Epidermal melanocyte (primary cell): ENCODE measurements around the gene NPHP4.

ENCODE experiments used
- DNase-seq: peaks from one replicate; pipeline ENCODE4 v3.0.0; 2011; ENCODE audit warnings: low spot score; ENCODE audit not compliant: insufficient read length

Gene NPHP4

DNA sequence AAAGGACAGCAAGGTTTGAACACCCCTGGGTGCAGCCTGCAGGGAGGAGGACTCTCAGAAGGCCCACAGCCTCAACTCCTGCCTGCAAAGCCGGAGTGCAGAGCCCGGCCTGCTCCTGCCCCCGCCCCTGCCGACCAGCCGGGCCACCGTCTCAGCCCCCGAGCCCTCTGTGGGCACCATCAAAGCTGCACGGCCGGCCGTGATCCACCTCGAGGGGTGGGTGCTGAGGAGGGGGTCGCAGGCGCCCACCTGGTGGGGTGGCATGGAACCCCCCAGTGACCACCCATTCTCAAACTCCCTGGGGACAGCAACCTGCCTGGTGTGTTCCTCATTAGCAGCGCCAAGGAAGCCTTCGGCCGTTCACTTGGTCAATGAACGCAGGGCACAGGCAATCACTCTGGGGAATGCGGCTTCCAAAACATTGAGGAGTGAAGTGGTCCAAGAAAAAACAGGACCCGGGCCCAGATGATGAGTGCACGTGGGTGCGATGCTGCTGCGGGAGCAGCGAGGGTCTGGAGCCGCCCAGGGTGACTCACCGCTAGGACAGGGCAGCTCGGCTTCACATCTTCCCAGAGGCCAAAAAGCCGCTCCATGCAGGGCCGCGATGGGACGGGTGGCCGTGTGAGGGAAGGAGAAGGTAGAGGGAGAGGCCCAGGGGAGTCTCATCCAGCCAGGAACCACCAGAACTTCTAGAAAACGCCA lies 157.6 kb downstream of the NPHP4 start:
- DNase-seq, result no peak

DNA sequence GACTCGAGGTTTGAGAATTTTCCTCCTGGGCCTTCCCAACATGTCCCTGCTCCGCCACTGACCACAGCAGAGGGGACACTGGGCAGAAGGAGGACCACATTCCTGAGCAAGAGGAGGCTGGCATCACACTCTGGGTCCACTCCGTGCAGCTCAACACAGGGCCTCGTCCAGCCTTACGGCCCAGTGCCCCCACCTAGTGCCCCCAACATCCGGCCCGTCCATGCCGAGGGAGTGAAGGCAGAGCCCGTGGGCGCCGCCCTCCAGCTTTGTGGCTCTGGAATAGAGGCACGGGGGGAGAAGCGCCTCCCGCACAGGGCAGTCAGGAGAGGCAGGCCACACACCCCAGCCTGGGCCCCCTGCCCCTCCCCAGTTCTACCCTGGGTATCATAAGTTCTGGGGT lies 158.3 kb downstream of the NPHP4 start:
- no peak for DNase-seq

GRCh38 chr1:5832916-5833895 lies 159.0 kb downstream of the NPHP4 start:
- DNase-seq, result no peak

- no peak for DNase-seq
Measured at GRCh38 chr1:5831600-5832335, 160.5 kb downstream of the NPHP4 start.

GRCh38 chr1:5830771-5831599 lies 161.2 kb downstream of the NPHP4 start:
- no peak for DNase-seq

DNA sequence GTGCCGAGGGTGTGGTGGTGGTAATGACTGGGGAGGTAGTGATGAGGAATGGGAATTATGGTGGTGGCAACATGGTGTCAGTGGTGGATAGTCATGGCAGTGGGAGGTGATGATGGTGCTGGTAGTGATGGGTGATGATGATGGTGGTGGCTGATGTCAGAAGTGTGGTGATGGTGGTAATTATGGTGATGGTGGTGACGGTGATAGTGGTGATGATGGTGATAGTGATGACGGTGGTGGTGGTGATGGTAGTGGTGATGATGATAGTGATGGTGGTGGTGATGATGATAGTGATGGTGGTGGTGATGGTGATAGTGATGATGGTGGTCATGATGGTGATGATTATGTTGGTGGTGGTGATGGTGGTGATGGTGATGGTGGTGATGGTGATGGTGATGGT lies 162.8 kb downstream of the NPHP4 start:
- DNase-seq, result no peak

DNA sequence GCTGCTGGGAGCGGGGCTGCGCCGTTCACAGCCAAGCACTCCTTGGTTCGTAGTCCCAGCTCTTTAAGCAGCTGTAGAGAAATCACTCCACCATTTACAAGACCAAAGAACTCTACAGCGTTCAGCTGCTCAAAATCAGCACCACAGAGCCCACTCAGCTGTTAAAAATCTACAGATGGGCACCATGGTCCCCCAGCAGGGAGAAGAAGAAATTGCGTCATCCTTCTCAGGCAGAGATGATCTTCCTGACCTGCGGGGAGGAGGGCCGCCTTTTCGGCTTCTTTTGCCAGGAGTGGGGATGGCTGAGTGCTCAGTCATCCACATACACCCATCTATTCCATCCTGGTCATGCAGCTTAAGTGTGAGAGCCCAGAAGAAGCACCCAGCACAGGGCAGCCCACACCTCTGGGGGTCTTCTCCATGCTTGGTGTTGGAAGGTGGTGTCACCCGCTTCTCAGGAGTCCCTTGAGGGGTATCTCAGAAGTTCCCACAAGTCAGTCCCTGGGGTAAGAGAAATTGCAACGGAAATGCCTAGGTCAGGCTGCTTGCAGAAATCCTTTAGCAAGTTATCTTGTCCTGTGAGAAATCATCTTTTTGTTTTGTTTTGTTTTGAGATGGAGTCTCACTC lies 163.8 kb downstream of the NPHP4 start:
- no peak for DNase-seq

GRCh38 chr1:5827516-5827915 lies 164.7 kb downstream of the NPHP4 start:
- DNase-seq, result no peak

DNA sequence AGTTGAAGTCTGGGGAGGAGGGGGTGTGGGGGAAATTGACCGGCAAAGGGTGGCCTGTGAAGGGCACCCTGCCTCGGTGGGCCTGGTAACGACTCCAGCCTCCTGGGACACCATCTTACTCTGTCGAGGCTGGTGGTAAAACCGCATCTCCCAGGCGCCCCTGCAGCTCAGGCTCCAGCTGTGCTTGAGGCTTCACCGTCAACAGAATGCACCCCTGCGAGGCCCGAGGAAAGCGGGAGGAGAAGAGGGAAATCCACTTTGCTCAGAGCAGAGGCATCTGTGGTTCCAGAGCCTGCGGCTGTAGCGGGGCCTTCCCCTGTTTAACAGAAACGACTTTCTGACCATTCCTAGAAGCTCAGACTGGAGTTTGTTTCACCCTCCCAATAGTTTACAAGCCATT lies 165.6 kb downstream of the NPHP4 start:
- DNase-seq, result no peak

DNA sequence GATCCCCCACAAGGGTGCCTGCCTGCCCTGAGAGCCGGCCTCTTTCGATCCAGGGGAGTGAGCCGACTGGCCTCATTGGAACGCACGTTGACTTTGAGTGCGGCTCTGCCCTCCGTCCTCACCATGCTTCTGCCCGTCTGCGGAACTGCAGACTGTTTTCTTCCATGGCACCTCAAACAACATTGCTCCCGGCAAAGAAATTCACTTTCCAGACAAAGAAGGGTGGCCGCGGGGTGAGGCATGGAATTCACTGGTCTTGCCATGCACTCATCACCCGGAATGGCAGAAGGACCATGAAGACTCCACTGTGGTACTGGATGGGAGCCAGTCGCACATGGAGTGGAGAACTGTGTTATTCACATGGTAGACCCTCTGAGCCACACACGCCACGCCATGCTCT lies 169.5 kb downstream of the NPHP4 start:
- no peak for DNase-seq

GRCh38 chr1:5822266-5822665 lies 170.0 kb downstream of the NPHP4 start:
- no peak for DNase-seq

GRCh38 chr1:5821540-5822176 lies 170.6 kb downstream of the NPHP4 start:
- DNase-seq, result no peak

- DNase-seq, result no peak
Measured at GRCh38 chr1:5820026-5820421, 172.2 kb downstream of the NPHP4 start.

DNA sequence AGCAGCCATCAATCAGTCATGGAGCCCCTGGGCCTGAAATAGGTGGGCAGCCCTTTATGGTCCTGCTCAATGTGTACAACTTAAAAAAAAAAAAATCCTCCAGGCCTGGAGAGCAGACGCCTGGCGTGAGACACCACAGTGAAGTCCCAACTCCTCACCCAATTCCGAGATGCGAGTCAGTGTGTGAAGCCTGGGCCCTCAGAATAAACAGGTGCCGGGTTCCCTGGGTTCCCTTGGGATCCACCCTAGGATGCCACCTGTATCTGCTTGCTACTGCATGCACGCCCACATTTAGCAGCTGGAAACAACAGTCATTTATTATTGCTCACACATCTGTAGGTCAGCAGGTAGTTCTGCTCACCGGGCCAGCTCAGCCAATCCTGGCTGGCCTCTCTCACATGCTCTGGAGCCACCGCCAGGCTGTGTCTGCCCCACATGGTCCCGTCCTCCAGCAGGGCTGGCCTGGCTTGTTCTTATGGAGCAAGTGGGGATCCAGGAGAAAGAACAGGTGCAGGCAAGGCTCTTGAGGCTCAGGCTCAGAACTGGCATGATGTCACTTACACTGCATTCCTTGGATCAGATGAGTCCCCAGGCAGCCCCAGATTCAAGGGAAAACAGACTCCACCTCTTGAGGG lies 172.7 kb downstream of the NPHP4 start:
- no peak for DNase-seq

DNA sequence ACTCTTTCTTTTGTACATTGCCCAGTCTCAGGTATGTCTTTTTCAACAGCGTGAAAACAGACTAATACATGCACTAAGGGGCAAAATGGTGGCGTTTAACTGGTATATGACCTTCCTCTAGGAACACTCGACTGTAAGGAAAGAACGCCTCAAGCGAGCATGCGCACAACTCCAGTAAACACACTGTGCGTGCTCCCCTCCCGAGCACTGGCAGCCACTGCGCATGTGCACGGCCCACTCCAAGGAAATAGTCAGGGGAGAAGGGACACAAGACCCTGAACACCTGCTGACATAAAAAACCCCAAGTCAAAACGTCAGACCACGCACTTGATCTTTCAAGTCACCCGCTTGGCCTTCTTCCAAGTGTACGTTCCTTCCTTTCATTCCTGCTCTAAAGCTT lies 173.5 kb downstream of the NPHP4 start:
- no peak for DNase-seq

DNA sequence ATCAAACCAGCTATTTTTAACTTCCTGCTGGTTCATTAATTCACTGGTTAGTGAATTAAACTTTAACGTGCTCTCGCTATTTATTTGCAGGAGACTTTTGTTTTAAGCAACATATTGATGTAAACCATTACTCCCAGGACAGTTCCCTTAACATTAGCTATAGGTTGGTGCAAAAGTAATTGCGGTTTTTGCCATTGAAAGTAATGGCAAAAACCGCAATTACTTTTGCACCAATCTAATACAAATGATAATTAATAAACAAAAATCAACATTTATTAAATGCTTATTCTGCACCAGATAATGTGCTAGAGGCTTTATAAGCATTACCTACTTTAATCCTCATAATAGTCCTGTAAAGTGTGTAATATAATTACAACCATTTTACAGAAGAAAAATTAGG lies 176.5 kb downstream of the NPHP4 start:
- no peak for DNase-seq

GRCh38 chr1:5815211-5815610 lies 177.0 kb downstream of the NPHP4 start:
- DNase-seq, result no peak

- no peak for DNase-seq
Measured at GRCh38 chr1:5814046-5814619, 178.1 kb downstream of the NPHP4 start.

- DNase-seq, result no peak
Measured at GRCh38 chr1:5813480-5813879, 178.7 kb downstream of the NPHP4 start.
